ENCODE results near the gene CLRN2. TPM values are rescaled to one million over a fixed set of nuclear protein-coding genes. Genes with fewer than 3 reads are reported as not detected.

The CLRN2 gene
- total RNA-seq, 1 experiment from 2014 or later: not detected

DNA sequence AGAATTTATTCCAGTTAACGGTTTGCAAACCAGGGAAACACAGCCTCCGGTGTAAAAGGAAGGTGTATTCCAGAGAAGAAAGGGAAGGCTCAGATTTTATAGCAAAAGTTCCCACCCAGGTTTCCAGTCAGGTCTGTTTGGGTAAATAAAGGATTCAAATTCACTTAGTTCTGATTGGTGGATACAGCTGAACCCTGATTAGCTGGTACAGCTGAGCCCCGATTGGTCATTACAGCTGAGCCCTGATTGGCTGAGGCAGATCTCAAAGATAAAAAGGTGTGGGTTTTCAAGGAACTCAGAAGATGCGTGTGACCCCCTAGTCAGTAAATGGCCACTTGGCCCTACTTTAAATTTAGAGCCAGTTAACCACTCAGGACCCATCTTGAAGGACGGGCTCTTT is 6.6 kb downstream of the CLRN2 start:
- ATAC-seq: no peak
- Histone ChIP-seq H3K27ac (ENCODE audit: low read length) (no peak overlapping the region), H3K4me1 (ENCODE audit: control insufficient read depth, insufficient read depth, low read length) (no peaks in the 10 kb centered on the region), H3K36me3 (ENCODE audit: control insufficient read depth, insufficient read depth, low read length) (no peaks in the 10 kb centered on the region), H3K9me3 (ENCODE audit: control insufficient read depth, insufficient read depth, low read depth, low read length) (no peaks in the 10 kb centered on the region), H3K4me3 (ENCODE audit: low read depth in 2 of 2, low read length in 2 of 2) (no peak overlapping the region), H3K27me3 (ENCODE audit: control insufficient read depth, insufficient read depth, low read length) (no peaks in the 10 kb centered on the region; the same call in 1 of the 2 replicates)
- ChIA-PET CTCF (no interaction called here), POLR2A (no interaction called here)
- no peak for DNase-seq (ENCODE audit: low read depth, low spot score)
- intact Hi-C loops (cut with micrococcal nuclease; ENCODE audit: unreplicated experiment): no loop called here
- no TSS peak for BruUV-seq (replicated peaks)
- TF ChIP-seq, protein P1, sequence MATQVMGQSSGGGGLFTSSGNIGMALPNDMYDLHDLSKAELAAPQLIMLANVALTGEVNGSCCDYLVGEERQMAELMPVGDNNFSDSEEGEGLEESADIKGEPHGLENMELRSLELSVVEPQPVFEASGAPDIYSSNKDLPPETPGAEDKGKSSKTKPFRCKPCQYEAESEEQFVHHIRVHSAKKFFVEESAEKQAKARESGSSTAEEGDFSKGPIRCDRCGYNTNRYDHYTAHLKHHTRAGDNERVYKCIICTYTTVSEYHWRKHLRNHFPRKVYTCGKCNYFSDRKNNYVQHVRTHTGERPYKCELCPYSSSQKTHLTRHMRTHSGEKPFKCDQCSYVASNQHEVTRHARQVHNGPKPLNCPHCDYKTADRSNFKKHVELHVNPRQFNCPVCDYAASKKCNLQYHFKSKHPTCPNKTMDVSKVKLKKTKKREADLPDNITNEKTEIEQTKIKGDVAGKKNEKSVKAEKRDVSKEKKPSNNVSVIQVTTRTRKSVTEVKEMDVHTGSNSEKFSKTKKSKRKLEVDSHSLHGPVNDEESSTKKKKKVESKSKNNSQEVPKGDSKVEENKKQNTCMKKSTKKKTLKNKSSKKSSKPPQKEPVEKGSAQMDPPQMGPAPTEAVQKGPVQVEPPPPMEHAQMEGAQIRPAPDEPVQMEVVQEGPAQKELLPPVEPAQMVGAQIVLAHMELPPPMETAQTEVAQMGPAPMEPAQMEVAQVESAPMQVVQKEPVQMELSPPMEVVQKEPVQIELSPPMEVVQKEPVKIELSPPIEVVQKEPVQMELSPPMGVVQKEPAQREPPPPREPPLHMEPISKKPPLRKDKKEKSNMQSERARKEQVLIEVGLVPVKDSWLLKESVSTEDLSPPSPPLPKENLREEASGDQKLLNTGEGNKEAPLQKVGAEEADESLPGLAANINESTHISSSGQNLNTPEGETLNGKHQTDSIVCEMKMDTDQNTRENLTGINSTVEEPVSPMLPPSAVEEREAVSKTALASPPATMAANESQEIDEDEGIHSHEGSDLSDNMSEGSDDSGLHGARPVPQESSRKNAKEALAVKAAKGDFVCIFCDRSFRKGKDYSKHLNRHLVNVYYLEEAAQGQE (IDR thresholded peaks at IDR 0.05; ENCODE audit: insufficient read depth in 1 of 2, low read depth in 2 of 2, low read length in 1 of 2): no peak
- TF ChIP-seq POLR2AphosphoS5 (IDR thresholded peaks at IDR 0.05; ENCODE audit: low read depth, low read length) (no peak), SIN3A (IDR thresholded peaks at IDR 0.05; ENCODE audit: borderline replicate concordance, insufficient read depth, low read depth, low read length) (no peak), TCF7L2 (IDR thresholded peaks at IDR 0.05; ENCODE audit: low read depth, low read length) (no peak)
- TF ChIP-seq, protein P2, sequence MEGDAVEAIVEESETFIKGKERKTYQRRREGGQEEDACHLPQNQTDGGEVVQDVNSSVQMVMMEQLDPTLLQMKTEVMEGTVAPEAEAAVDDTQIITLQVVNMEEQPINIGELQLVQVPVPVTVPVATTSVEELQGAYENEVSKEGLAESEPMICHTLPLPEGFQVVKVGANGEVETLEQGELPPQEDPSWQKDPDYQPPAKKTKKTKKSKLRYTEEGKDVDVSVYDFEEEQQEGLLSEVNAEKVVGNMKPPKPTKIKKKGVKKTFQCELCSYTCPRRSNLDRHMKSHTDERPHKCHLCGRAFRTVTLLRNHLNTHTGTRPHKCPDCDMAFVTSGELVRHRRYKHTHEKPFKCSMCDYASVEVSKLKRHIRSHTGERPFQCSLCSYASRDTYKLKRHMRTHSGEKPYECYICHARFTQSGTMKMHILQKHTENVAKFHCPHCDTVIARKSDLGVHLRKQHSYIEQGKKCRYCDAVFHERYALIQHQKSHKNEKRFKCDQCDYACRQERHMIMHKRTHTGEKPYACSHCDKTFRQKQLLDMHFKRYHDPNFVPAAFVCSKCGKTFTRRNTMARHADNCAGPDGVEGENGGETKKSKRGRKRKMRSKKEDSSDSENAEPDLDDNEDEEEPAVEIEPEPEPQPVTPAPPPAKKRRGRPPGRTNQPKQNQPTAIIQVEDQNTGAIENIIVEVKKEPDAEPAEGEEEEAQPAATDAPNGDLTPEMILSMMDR (IDR thresholded peaks at IDR 0.05): no peak
- in situ Hi-C loops (cut with HindIII; ENCODE audit: low pct_unique_long_range_greater_than_20kb, low sequenced_read_pairs): no loop called here

DNA sequence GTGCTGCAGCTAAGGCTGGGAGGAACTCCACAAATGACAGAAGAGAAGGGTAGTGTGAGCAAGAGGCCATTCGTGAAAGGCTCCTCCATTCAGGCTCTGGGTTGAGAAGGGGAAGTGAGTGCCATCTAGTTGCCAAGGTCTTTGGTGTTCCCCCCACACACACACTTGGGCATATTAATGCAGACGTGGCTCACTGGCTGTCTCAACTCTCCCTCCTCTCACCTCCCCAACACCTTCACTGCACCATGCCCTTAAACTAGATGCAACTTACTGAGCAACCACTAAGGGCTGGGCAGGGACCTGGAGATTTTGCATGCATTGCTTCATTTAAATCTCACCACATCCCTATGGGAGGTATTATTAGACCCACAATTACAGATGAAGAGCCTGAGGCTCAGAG is 8.7 kb downstream of the CLRN2 start:
- POLR2A ChIA-PET: no interaction called here
- in situ Hi-C loops (cut with HindIII; ENCODE audit: low pct_unique_long_range_greater_than_20kb, low sequenced_read_pairs) (no loop called here), intact Hi-C loops (cut with micrococcal nuclease; ENCODE audit: unreplicated experiment) (no loop called here)
- TF ChIP-seq POLR2AphosphoS5 (IDR thresholded peaks at IDR 0.05; ENCODE audit: low read depth, low read length) (no peak), SIN3A (IDR thresholded peaks at IDR 0.05; ENCODE audit: borderline replicate concordance, insufficient read depth, low read depth, low read length) (no peak), TCF7L2 (IDR thresholded peaks at IDR 0.05; ENCODE audit: low read depth, low read length) (no peak)
- TF ChIP-seq, protein P2 (IDR thresholded peaks at IDR 0.05): no peak
- TF ChIP-seq, protein P1 (IDR thresholded peaks at IDR 0.05; ENCODE audit: insufficient read depth in 1 of 2, low read depth in 2 of 2, low read length in 1 of 2): no peak
- CTCF ChIA-PET: interaction anchor here (0.6 kb wide), 1 partner anchor 52 kb away, joined by 3 read pairs; no protein-coding TSS in a partner anchor
- Histone ChIP-seq H3K4me3 (ENCODE audit: low read depth in 2 of 2, low read length in 2 of 2) (no peak overlapping the region), H3K27me3 (ENCODE audit: control insufficient read depth, insufficient read depth, low read length) (no peaks in the 10 kb centered on the region), H3K9me3 (ENCODE audit: control insufficient read depth, insufficient read depth, low read depth, low read length) (no peaks in the 10 kb centered on the region), H3K27ac (ENCODE audit: low read length) (no peak overlapping the region), H3K36me3 (ENCODE audit: control insufficient read depth, insufficient read depth, low read length) (no peaks in the 10 kb centered on the region), H3K4me1 (ENCODE audit: control insufficient read depth, insufficient read depth, low read length) (no peaks in the 10 kb centered on the region)
- DNase-seq (ENCODE audit: low read depth, low spot score): no peak
- no peak for ATAC-seq
- no TSS peak for BruUV-seq (replicated peaks)
